MCF 10A (cell line): ENCODE results near the gene SH3BP2. TPM values are rescaled to one million over a fixed set of nuclear protein-coding genes. Genes with fewer than 3 reads are reported as not detected.

ENCODE experiments used
- BruUV-seq: library from RNA; stranded (reverse); fragments of 400-500 nt; replicated peaks from 2 replicates; lab custom pipeline; 2021; lab: Mats Ljungman, UMichigan
- CTCF ChIA-PET: fragments of 300-600 bp; sonication (Branson Sonifier 250); formaldehyde crosslinking; extraction: SDS; loops from one replicate; lab custom pipeline; 2021; ENCODE audit warnings: antibody characterized with exemption, inconsistent platforms; lab: Yijun Ruan, JAX
- POLR2A ChIA-PET: fragments of 300-600, 350-650 bp; sonication (Branson Sonifier 250); formaldehyde crosslinking; extraction: SDS; loops from one replicate; lab custom pipeline; 2020; ENCODE audit warnings: antibody characterized with exemption, inconsistent platforms; lab: Yijun Ruan, JAX
- DNase-seq: peaks from one replicate; pipeline ENCODE4 v3.0.0-alpha.2; 2018; ENCODE audit not compliant: unreplicated experiment
- H3K27ac Mint-ChIP-seq: one replicate; pipeline ENCODE4 v1.8.0; 2022; ENCODE audit warnings: mild to moderate bottlenecking, low read depth, mixed read lengths; ENCODE audit not compliant: unreplicated experiment
- H3K27me3 Mint-ChIP-seq: one replicate; pipeline ENCODE4 v1.8.0; 2022; ENCODE audit warnings: mixed read lengths; ENCODE audit not compliant: insufficient read depth, unreplicated experiment
- H3K36me3 Mint-ChIP-seq: one replicate; pipeline ENCODE4 v1.8.0; 2022; ENCODE audit warnings: mild to moderate bottlenecking, moderate library complexity, mixed read lengths; ENCODE audit not compliant: insufficient read depth, unreplicated experiment
- H3K4me1 Mint-ChIP-seq: one replicate; pipeline ENCODE4 v1.8.0; 2022; ENCODE audit warnings: mixed read lengths; ENCODE audit not compliant: insufficient read depth, unreplicated experiment
- H3K4me3 Mint-ChIP-seq: one replicate; pipeline ENCODE4 v1.8.0; 2022; ENCODE audit warnings: mild to moderate bottlenecking, moderate library complexity, mixed read lengths; ENCODE audit not compliant: unreplicated experiment
- H3K9me3 Mint-ChIP-seq: one replicate; pipeline ENCODE4 v1.8.0; 2022; ENCODE audit warnings: mixed read lengths; ENCODE audit not compliant: unreplicated experiment
- CTCF ChIP-seq: fragments of 200-600 bp; IDR thresholded peaks from one replicate; pipeline ENCODE4 v1.8.0; 2022; ENCODE audit warnings: antibody characterized with exemption, mild to moderate bottlenecking; ENCODE audit not compliant: unreplicated experiment
- intact Hi-C: fragments of 100-400 bp; cut with micrococcal nuclease; formaldehyde crosslinking; loops from 2 replicates; pipeline ENCODE4 v1.14.1; 2022
- total RNA-seq: library from RNA; stranded (reverse); gene quantifications from 2 replicates; pipeline ENCODE4 v1.2.3, GENCODE V29; 2022

SH3BP2 gene
- total RNA-seq, 1 experiment from 2014 or later = 57.9 TPM

- CTCF ChIA-PET = no interaction called here
- peaks cover 2% of the 10 kb centered on the region for H3K27me3 Mint-ChIP-seq
- no TSS peak for BruUV-seq
- POLR2A ChIA-PET = interaction anchor here (0.6 kb wide), 1 partner anchor 270 kb away, joined by 4 read pairs; no protein-coding TSS in a partner anchor
- no peak overlapping the region for H3K27ac Mint-ChIP-seq
- TF ChIP-seq CTCF = no peak
- intact Hi-C loops = no loop called here
- H3K4me1 Mint-ChIP-seq = peaks cover 11% of the 10 kb centered on the region
- H3K9me3 Mint-ChIP-seq = no peaks in the 10 kb centered on the region
- no peak for DNase-seq
- no peaks in the 10 kb centered on the region for H3K36me3 Mint-ChIP-seq
- H3K4me3 Mint-ChIP-seq = no peak overlapping the region
Measured at GRCh38 chr4:2789793-2790582, 2.9 kb upstream of the SH3BP2 start.

GRCh38 chr4:2790583-2791517 is 2.0 kb upstream of the SH3BP2 start:
- TF ChIP-seq CTCF = no peak
- no peaks in the 10 kb centered on the region for H3K9me3 Mint-ChIP-seq
- no peak overlapping the region for H3K27ac Mint-ChIP-seq
- intact Hi-C loops = no loop called here
- peaks cover 19% of the 10 kb centered on the region for H3K4me1 Mint-ChIP-seq
- DNase-seq = no peak
- no peaks in the 10 kb centered on the region for H3K36me3 Mint-ChIP-seq
- ChIA-PET POLR2A (interaction anchor here (0.6 to 1.1 kb wide), 3 partner anchors 14 to 270 kb away, joined by 3 to 4 read pairs (median 3); no protein-coding TSS in a partner anchor), CTCF (interaction anchor here (1.5 kb wide), 1 partner anchor 26 kb away, joined by 3 read pairs; no protein-coding TSS in a partner anchor)
- no peak overlapping the region for H3K4me3 Mint-ChIP-seq
- H3K27me3 Mint-ChIP-seq = no peaks in the 10 kb centered on the region
- no TSS peak for BruUV-seq

GRCh38 chr4:2791518-2792395 is 1.1 kb upstream of the SH3BP2 start:
- DNase-seq = no peak
- ChIA-PET CTCF (interaction anchor here (0.6 to 1.5 kb wide), 2 partner anchors 8 to 27 kb away, joined by 3 read pairs; no protein-coding TSS in a partner anchor), POLR2A (interaction anchor here (0.6 to 1.1 kb wide), 4 partner anchors 9 to 33 kb away, joined by 3 to 4 read pairs (median 3); no protein-coding TSS in a partner anchor)
- no peaks in the 10 kb centered on the region for H3K36me3 Mint-ChIP-seq
- peaks cover 28% of the 10 kb centered on the region for H3K4me1 Mint-ChIP-seq
- intact Hi-C loops = no loop called here
- H3K9me3 Mint-ChIP-seq = no peaks in the 10 kb centered on the region
- H3K4me3 Mint-ChIP-seq = peak overlapping the region; percentile 29
- BruUV-seq = no TSS peak
- TF ChIP-seq CTCF = no peak
- H3K27ac Mint-ChIP-seq = no peak overlapping the region
- no peaks in the 10 kb centered on the region for H3K27me3 Mint-ChIP-seq
